Neural cell (in vitro differentiated cells): ENCODE measurements around the gene CDR2L. TPM values are rescaled to one million over a fixed set of nuclear protein-coding genes. Genes with fewer than 3 reads are reported as not detected.
"Not testable (repeated sequence)": the region's sequence is repeated elsewhere in the genome, so short reads cannot be mapped to it uniquely, and the experiment has no call there.

Experiments used
- H2AFZ ChIP-seq: fragments of 200-600, 300-800 bp; sonication (generic), shearing (Covaris generic); 2 replicates; pipeline ENCODE4 v1.6.0; 2014; ENCODE audit warnings: low read depth, mild to moderate bottlenecking, antibody characterized with exemption, low read length, moderate library complexity
- H3F3A ChIP-seq: fragments of 200-600 bp; shearing (Covaris generic); 2 replicates; pipeline ENCODE4 v1.6.1; 2016; ENCODE audit warnings: mild to moderate bottlenecking, moderate library complexity, mixed read lengths, antibody characterized with exemption, low read length; ENCODE audit not compliant: insufficient read depth, poor library complexity, severe bottlenecking
- H3K27ac ChIP-seq: fragments of 200-600, 300-800 bp; sonication (generic), shearing (Covaris generic); 2 replicates; pipeline ENCODE4 v1.5.1; 2014; ENCODE audit warnings: mild to moderate bottlenecking, low read length, moderate library complexity
- H3K27me3 ChIP-seq: fragments of 300-800, 200-600 bp; sonication (generic), shearing (Covaris generic); 2 replicates; pipeline ENCODE4 v1.6.0; 2014; ENCODE audit warnings: mild to moderate bottlenecking, low read depth, low read length, moderate library complexity; ENCODE audit not compliant: insufficient read depth
- H3K36me3 ChIP-seq: fragments of 300-800, 200-600 bp; sonication (generic), shearing (Covaris generic); 2 replicates; pipeline ENCODE4 v1.5.1; 2014; ENCODE audit warnings: mild to moderate bottlenecking, antibody characterized with exemption, low read length, moderate library complexity; ENCODE audit not compliant: insufficient read depth
- H3K4me2 ChIP-seq: fragments of 300-800, 200-600 bp; sonication (generic), shearing (Covaris generic); 2 replicates; pipeline ENCODE4 v1.6.0; 2014; ENCODE audit warnings: mild to moderate bottlenecking, low read length
- H3K4me3 ChIP-seq: fragments of 300-800, 200-600 bp; sonication (generic), shearing (Covaris generic); 2 replicates; pipeline ENCODE4 v1.5.1; 2014; ENCODE audit warnings: mild to moderate bottlenecking, low read length, moderate library complexity
- H3K79me2 ChIP-seq: fragments of 200-600 bp; shearing (Covaris generic); replicated peaks from 2 replicates; pipeline ENCODE4 v1.6.0; 2014; ENCODE audit warnings: mild to moderate bottlenecking, low read length, moderate library complexity; ENCODE audit not compliant: insufficient read depth
- H3K9ac ChIP-seq: fragments of 300-800, 200-600 bp; sonication (generic), shearing (Covaris generic); 2 replicates; pipeline ENCODE4 v1.6.1; 2016; ENCODE audit warnings: mild to moderate bottlenecking, low read length, mixed read lengths
- H3K9me2 ChIP-seq: fragments of 200-600 bp; shearing (Covaris generic); 2 replicates; pipeline ENCODE4 v1.6.1; 2016; ENCODE audit warnings: mild to moderate bottlenecking, low read length, mixed read lengths; ENCODE audit not compliant: insufficient read depth
- H3K9me3 ChIP-seq: fragments of 200-600, 300-800 bp; sonication (generic), shearing (Covaris generic); 2 replicates; pipeline ENCODE4 v1.6.1; 2016; ENCODE audit warnings: mild to moderate bottlenecking, mixed run types, low read length, moderate library complexity, mixed read lengths
- H4K20me1 ChIP-seq: fragments of 200-600 bp; shearing (Covaris generic); 2 replicates; pipeline ENCODE4 v1.6.1; 2016; ENCODE audit warnings: mild to moderate bottlenecking, mixed run types; ENCODE audit not compliant: insufficient read depth
- EP300 ChIP-seq: fragments of 450-650 bp; conservative IDR thresholded peaks from 2 replicates; pipeline ENCODE4 v1.6.1; 2014; ENCODE audit warnings: antibody characterized with exemption, mild to moderate bottlenecking, moderate library complexity; ENCODE audit not compliant: poor library complexity, severe bottlenecking
- EZH2 ChIP-seq: fragments of 200-600, 300-800 bp; shearing (Covaris generic), sonication (generic); IDR thresholded peaks from 2 replicates; pipeline ENCODE4 v1.6.1; 2014; ENCODE audit warnings: antibody characterized with exemption, low read length, borderline replicate concordance, mild to moderate bottlenecking; ENCODE audit not compliant: insufficient read depth, poor library complexity, severe bottlenecking
- MXI1 ChIP-seq: fragments of 450-650 bp; conservative IDR thresholded peaks from 2 replicates; pipeline ENCODE4 v1.6.1; 2014; ENCODE audit warnings: antibody characterized with exemption, mild to moderate bottlenecking; ENCODE audit not compliant: poor library complexity, severe bottlenecking
- POLR2AphosphoS5 ChIP-seq: IDR thresholded peaks from 2 replicates; pipeline ENCODE4 v1.6.1; 2012
- SMC3 ChIP-seq: fragments of 450-650 bp; conservative IDR thresholded peaks from 2 replicates; pipeline ENCODE4 v1.6.1; 2014; ENCODE audit warnings: antibody characterized with exemption, mild to moderate bottlenecking, moderate library complexity; ENCODE audit not compliant: poor library complexity
- TAF1 ChIP-seq: IDR thresholded peaks from 2 replicates; pipeline ENCODE4 v1.6.1; 2012; ENCODE audit warnings: low read depth
- polyA plus RNA-seq: library from polyadenylated mRNA; depleted of rRNA; stranded (reverse); fragments of >200 nt; gene quantifications from 2 replicates; pipeline ENCODE4 v1.2.3, GENCODE V29; 2014
- TF ChIP-seq, protein P1 (sequence below): fragments of 450-650 bp; IDR thresholded peaks from 2 replicates; pipeline ENCODE4 v1.5.1; 2014; ENCODE audit warnings: antibody characterized with exemption, mild to moderate bottlenecking, moderate library complexity; ENCODE audit not compliant: poor library complexity, severe bottlenecking
- TF ChIP-seq, protein P2 (sequence below): IDR thresholded peaks from 2 replicates; pipeline ENCODE4 v1.6.1; 2012; ENCODE audit warnings: borderline replicate concordance

CDR2L gene
- polyA plus RNA-seq, 1 donor from 2014 or later, result 8.1 TPM

- H3F3A ChIP-seq, result no peaks in the 10 kb centered on the region
- TF ChIP-seq MXI1 (no peak), SMC3 (no peak), TAF1 (no peak), EZH2 (no peak), POLR2AphosphoS5 (no peak), EP300 (no peak)
- TF ChIP-seq, protein P1, sequence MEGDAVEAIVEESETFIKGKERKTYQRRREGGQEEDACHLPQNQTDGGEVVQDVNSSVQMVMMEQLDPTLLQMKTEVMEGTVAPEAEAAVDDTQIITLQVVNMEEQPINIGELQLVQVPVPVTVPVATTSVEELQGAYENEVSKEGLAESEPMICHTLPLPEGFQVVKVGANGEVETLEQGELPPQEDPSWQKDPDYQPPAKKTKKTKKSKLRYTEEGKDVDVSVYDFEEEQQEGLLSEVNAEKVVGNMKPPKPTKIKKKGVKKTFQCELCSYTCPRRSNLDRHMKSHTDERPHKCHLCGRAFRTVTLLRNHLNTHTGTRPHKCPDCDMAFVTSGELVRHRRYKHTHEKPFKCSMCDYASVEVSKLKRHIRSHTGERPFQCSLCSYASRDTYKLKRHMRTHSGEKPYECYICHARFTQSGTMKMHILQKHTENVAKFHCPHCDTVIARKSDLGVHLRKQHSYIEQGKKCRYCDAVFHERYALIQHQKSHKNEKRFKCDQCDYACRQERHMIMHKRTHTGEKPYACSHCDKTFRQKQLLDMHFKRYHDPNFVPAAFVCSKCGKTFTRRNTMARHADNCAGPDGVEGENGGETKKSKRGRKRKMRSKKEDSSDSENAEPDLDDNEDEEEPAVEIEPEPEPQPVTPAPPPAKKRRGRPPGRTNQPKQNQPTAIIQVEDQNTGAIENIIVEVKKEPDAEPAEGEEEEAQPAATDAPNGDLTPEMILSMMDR, result no peak
- TF ChIP-seq, protein P2, sequence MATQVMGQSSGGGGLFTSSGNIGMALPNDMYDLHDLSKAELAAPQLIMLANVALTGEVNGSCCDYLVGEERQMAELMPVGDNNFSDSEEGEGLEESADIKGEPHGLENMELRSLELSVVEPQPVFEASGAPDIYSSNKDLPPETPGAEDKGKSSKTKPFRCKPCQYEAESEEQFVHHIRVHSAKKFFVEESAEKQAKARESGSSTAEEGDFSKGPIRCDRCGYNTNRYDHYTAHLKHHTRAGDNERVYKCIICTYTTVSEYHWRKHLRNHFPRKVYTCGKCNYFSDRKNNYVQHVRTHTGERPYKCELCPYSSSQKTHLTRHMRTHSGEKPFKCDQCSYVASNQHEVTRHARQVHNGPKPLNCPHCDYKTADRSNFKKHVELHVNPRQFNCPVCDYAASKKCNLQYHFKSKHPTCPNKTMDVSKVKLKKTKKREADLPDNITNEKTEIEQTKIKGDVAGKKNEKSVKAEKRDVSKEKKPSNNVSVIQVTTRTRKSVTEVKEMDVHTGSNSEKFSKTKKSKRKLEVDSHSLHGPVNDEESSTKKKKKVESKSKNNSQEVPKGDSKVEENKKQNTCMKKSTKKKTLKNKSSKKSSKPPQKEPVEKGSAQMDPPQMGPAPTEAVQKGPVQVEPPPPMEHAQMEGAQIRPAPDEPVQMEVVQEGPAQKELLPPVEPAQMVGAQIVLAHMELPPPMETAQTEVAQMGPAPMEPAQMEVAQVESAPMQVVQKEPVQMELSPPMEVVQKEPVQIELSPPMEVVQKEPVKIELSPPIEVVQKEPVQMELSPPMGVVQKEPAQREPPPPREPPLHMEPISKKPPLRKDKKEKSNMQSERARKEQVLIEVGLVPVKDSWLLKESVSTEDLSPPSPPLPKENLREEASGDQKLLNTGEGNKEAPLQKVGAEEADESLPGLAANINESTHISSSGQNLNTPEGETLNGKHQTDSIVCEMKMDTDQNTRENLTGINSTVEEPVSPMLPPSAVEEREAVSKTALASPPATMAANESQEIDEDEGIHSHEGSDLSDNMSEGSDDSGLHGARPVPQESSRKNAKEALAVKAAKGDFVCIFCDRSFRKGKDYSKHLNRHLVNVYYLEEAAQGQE, result no peak
- H3K9ac ChIP-seq, result no peak overlapping the region
- H3K9me3 ChIP-seq, result no peaks in the 10 kb centered on the region
- no peak overlapping the region for H3K27ac ChIP-seq
- no peak overlapping the region for H3K4me3 ChIP-seq
- H3K36me3 ChIP-seq, result peaks cover 5% of the 10 kb centered on the region
- H3K79me2 ChIP-seq, result peaks cover 13% of the 10 kb centered on the region
- no peak overlapping the region for H3K4me2 ChIP-seq
- no peaks in the 10 kb centered on the region for H3K9me2 ChIP-seq
- H2AFZ ChIP-seq, result no peak overlapping the region
- no peaks in the 10 kb centered on the region for H3K27me3 ChIP-seq
- no peaks in the 10 kb centered on the region for H4K20me1 ChIP-seq
Observed at GRCh38 chr17:75044716-75045115, 57.3 kb downstream of the CDR2L start.

DNA sequence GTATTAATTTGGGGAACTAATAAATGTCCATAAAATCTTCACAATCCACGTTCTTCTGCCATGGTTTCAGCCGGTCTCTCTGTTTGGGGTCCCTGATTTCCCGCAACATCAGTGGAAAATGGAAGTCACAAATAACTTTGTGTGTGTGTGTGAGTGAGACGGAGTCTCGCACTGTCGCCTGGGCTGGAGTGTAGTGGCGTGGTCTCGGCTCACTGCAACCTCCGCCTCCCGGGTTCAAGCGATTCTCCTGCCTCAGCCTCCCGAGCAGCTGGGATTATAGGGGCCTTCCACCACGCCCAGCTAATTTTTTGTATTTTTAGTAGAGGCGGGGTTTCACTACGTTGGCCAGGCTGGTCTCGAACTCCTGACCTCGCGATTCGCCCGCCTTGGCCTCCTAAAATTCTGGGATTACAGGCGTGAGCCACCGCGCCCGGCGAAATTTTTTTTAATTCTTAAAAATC lies 58.5 kb downstream of the CDR2L start:
- H3K27me3 ChIP-seq, H3K36me3 ChIP-seq, H3K9me3 ChIP-seq, H2AFZ ChIP-seq, H3K9me2 ChIP-seq, H4K20me1 ChIP-seq, H3F3A ChIP-seq: not testable (repeated sequence)
- Histone ChIP-seq H3K4me2 (peak overlapping the region; percentile 35), H3K27ac (peak overlapping the region; percentile 92), H3K9ac (peak overlapping the region; percentile 97), H3K4me3 (peak overlapping the region; percentile 100), H3K79me2 (peaks cover 16% of the 10 kb centered on the region)
